Hepatic stellate cell (primary cell): Measurements from ENCODE around the gene PAQR4.

Experiments used
- DNase-seq: peaks from one replicate; pipeline ENCODE4 v3.0.0; 2011; ENCODE audit warnings: low spot score

The PAQR4 gene

GRCh38 chr16:2964475-2965336 lies 4.4 kb upstream of the PAQR4 start:
- no peak for DNase-seq

DNA sequence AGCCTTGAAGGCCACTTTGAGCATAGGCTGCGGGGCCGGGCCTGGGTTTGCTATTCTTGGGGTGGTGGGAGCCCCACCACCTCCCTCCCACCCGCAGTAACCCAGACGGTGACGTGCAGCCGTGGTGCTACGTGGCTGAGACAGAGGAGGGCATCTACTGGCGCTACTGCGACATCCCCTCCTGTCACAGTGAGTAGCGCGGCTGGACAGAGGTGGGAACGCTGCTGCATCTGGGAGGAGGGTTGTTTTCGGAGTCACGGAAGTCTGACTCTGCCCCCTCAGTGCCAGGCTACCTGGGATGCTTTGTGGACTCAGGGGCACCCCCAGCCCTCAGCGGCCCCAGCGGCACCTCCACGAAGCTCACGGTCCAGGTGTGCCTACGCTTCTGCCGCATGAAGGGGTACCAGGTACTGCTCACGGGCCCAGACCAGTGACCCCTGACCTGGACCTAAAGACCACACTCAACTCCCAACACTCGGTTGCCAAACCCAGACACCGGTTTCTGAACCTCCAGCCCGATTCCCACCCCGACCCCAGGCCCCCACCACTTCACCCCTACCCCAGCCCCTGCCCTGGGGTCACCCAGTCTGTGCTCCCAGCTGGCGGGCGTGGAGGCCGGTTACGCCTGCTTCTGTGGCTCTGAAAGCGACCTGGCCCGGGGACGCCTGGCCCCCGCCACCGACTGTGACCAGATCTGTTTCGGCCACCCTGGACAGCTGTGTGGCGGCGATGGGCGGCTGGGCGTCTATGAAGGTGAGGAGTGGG lies 2.9 kb upstream of the PAQR4 start:
- DNase-seq = no peak

DNA sequence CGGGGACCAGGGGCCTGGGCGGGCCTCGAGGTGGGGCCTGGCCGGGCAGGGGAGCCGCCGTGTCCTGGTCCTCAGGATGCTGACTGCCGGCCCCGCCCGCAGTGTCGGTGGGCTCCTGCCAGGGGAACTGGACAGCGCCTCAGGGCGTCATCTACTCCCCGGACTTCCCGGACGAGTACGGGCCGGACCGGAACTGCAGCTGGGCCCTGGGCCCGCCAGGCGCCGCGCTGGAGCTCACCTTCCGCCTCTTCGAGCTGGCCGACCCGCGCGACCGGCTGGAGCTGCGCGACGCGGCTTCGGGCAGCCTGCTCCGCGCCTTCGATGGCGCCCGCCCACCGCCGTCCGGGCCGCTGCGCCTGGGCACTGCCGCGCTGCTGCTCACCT lies 2.3 kb upstream of the PAQR4 start:
- no peak for DNase-seq

GRCh38 chr16:2967211-2967631 lies 1.9 kb upstream of the PAQR4 start:
- no peak for DNase-seq

GRCh38 chr16:2967721-2968161 lies 1.4 kb upstream of the PAQR4 start:
- DNase-seq = no peak

DNA sequence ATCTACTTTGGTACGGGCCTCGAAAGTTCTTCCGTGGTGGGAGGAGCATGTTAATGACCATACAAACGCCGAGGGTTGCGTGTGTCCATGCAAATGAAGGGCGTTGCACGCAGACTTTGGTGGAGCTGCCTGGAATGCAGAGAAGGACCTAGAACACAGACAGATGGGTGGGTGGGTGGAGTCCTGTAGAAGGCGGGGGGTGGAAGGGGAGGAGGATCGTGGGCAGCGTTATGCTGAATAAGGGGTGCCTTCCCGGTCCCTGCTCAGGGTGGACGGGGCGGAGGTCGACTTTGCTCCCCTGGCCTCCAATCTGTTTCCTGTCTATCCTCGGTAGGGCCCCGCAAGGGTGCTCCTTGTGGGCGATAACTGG lies 795 bp upstream of the PAQR4 start:
- no peak for DNase-seq

- peak; percentile 64 for DNase-seq
Observed at GRCh38 chr16:2969545-2970521, 685 bp downstream of the PAQR4 start.

DNA sequence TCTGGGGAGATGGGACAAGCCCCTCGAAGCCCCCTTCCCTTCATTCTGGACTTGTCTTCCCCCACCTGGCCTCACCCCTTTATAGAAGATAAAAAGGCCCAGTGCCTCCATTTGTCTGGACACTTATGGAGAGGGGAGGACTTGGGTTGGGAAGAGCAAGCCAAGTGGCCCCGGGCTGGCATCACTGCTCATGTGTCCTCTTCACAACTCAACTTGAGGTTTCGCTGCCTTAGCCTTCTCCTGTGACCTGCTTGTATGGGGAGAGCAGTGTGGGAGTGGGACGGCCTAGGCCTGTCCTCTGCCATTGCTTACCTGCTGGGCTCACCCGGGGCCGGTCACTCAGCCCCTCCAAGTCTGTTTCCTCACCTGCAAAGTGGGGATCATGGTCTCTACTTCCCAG lies 1.4 kb downstream of the PAQR4 start:
- no peak for DNase-seq

GRCh38 chr16:2971134-2971984 lies 2.2 kb downstream of the PAQR4 start:
- DNase-seq = no peak

- no peak for DNase-seq
Observed at GRCh38 chr16:2971985-2972784, 3.0 kb downstream of the PAQR4 start.

DNA sequence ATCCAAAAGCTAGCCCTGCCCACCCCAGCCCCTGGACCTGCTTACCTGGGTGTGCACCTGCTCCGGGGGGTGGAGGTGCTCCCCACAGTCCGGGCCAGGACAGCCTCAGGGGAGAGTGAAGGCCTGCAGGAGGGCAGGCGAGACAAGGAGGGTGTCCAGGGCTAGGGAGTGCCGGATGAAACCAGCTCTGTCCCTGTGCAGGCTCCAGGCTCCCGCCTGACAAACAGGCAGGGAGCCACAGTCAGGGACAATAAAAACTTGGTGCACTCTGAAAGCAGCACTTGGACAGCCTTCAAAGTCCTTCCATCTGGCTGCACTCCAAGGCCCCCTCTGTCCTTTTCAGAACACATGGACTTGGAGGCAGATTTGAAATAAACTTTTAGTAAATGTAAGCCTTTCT lies 3.9 kb downstream of the PAQR4 start:
- no peak for DNase-seq

GRCh38 chr16:2973605-2974318 lies 4.6 kb downstream of the PAQR4 start:
- DNase-seq = no peak

DNA sequence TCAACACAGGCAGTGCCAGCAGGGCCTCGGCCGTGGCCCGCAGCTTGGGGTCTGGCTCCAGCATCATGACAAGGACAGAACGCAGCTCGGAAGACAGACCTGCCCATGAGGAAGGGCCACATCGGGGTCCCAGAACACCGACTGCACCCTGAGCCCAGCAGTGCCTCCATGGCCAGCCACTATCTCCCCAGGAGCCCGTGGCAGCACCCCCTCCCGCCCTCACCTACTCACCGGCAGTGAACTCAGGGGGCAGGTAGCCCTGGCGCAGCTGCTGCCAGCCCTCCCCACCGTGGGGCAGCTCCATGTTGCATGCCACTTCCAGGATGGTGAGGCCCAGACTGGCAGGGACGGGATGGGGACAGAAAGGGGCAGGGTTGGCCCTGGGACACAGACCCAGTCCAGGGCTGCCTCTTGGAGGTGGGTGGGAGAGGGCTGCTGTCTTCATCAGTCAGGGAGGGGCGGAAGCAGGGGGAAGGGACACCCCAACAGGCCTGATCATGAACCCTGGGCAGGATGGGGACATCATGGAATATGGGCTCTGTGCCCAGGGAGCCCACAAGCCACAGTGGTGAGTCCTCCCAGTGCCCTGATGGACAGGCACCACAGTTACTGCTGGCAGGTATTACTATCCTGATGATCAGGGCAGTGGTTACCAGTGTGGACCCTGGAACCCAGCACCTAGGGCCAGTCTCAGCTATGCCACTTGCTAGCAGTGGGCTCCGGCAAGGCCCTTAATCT lies 5.3 kb downstream of the PAQR4 start:
- DNase-seq = no peak

DNA sequence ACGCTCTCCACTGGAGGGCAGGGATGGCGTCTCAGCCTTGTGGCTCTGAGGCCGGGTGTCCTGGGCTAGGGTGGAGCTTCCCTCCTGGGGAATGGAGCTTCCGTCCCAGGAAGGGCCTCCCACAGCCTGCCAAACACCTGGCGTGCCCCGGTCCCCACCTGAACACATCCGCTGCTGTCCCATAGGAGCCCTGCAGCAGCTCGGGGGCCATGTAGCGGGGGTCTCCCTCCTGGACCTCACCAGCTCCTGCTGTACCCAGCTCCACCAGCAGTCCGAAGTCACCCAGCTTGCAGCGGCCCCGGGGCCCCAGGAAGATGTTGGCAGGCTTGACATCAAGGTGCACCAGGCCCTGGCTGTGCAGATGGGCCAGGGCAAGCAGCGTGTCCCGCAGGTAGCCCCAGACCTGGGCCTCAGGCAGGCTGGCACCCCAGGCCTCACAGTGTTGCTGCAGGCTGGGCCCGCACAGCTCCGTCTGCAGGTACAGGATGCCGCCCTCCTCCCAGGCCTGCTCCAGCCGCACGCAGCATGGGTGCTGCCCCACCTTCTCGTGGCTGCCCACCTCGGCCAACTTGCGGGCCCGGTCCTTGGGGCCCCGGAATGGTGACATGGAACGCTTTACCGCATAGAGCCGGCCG lies 6.1 kb downstream of the PAQR4 start:
- no peak for DNase-seq

GRCh38 chr16:2976201-2976600 lies 7.1 kb downstream of the PAQR4 start:
- no peak for DNase-seq

DNA sequence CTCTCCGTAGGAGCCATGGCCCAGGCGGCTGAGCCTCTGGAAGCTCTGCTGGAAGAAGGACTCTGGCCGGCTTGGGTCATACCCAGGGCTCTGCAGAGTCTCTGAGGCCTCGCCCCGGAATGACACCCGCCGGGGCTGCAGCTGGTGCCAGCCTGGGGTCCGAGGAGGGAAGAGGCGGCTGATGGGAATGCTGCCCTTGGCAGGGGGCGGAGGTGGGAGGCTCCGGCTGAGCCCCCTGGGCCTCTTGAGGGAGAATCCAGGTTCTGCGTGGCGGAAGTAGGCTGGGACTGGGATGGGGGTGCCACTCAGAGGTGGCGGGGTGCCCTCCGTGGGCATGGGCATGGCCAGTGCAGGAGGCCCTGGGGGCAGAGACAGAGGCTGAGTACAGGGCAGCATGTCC lies 7.5 kb downstream of the PAQR4 start:
- DNase-seq = no peak

GRCh38 chr16:2977440-2977839 lies 8.3 kb downstream of the PAQR4 start:
- DNase-seq = no peak

DNA sequence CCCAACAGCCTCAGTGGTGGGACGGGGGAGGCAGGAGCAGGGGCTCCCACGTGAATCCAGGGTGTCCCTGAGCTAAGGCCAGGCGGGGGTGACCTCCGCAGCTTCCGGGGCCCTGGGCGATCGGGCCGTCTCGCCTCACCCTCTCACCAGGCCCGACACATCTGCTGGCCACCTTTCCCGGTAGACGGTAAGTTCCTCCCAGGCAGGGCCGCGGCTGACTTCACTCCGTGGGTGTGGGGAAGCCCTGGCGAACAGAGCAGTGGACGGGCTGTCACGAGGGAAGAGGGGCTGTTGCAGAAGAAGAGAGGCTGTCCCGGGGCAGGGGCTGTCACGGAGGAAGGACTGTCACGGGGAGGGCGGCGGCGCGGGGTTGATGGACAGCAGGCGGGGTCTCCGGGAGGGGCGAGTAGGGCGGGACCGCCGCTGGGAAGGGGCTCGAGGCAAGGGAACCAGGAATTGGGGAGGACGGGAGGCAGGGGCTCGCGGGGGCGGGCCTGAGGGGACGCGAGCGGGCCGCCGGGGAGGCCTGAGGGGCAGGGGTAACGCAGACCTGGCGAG lies 10.6 kb downstream of the PAQR4 start:
- DNase-seq = no peak
